Body of pancreas (tissue), 4 donors: ENCODE measurements around the gene HRH3.

Experiments used
- CTCF ChIP-seq, 7 experiments: fragments of 450-650 bp in 4 of 7; fragments of 200-600 bp in 3 of 7; sonication (generic) in 3 of 7; IDR thresholded peaks; one replicate each; pipeline ENCODE4 v1.5.1; 2016 to 2019; ENCODE audit warnings: antibody characterized with exemption in 7 of 7
- POLR2A ChIP-seq, 3 donors: fragments of 450-650 bp; IDR thresholded peaks; one replicate each; pipeline ENCODE4 v1.6.1; 2016; ENCODE audit warnings: antibody characterized with exemption in 3 of 3, mild to moderate bottlenecking in 2 of 3

DNA sequence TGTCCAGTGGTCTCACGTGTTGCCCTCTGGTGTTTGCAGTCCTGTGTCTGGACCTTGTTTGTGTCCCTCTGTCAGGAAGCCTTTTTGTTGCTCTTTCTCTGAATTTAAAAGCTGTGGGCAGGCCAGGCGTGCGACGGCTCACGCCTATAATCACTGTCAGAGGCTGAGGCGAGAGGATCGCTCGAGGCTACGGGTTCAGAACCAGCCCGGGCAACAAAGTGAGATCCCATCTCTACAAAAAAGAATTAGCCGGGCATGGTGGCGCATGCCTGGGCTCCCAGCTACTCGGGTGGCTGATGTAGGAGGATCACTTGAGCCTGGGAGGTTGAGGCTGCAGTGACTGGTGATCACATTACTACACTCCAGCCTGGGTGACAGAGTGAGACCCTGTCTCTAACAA is 46.8 kb upstream of the HRH3 start:
- TF ChIP-seq CTCF (IDR thresholded peaks at IDR 0.05) (no peak), POLR2A (IDR thresholded peaks at IDR 0.05) (no peak)
